Measurements from ENCODE around the gene CCDC70. TPM values are rescaled to one million over a fixed set of nuclear protein-coding genes. Genes with fewer than 3 reads are reported as not detected.

Gene CCDC70
- total RNA-seq, 1 experiment from 2014 or later, result not detected

- no peaks in the 10 kb centered on the region for H3K9me3 ChIP-seq (ENCODE audit: low read length)
- no peaks in the 10 kb centered on the region for H3K79me2 ChIP-seq (ENCODE audit: low read length)
- peak within 1 kb of the TSS; percentile 27; the same call in 1 of the 2 replicates for H3K9ac ChIP-seq (ENCODE audit: low read length)
- no peaks in the 10 kb centered on the region for H4K20me1 ChIP-seq (ENCODE audit: insufficient read depth, low read depth, low read length)
- peak; percentile 71 for DNase-seq
- H3K4me2 ChIP-seq (ENCODE audit: low read depth, low read length, poor library complexity, severe bottlenecking), result peak within 1 kb of the TSS; percentile 54
- H3K27me3 ChIP-seq (ENCODE audit: low read length), result no peaks in the 10 kb centered on the region
- peak within 1 kb of the TSS; percentile 27; the same call in 1 of the 2 replicates for H3K4me3 ChIP-seq (ENCODE audit: low read length)
- H3K27ac ChIP-seq (ENCODE audit: low read length), result no peak within 1 kb of the TSS
- no peaks in the 10 kb centered on the region for H3K9me2 ChIP-seq (replicated peaks; ENCODE audit: insufficient read depth, low read length)
- H2AFZ ChIP-seq (ENCODE audit: low read length), result peak within 1 kb of the TSS; percentile 39
- H3K36me3 ChIP-seq (ENCODE audit: insufficient read depth, low read length), result no peaks in the 10 kb centered on the region
- peaks cover 37% of the 10 kb centered on the region for H3K4me1 ChIP-seq (ENCODE audit: low read length)
These were observed 16.8 kb upstream of the CCDC70 start, which contains the start of gene TMEM272 for GRCh38 chr13:51844862-51845573. TMEM272 (minus strand) TSS chr13:51845177; CDS start chr13:51838530, 6,647 bp downstream.

GRCh38 chr13:51845574-51846318 is 16.0 kb upstream of the CCDC70 start:
- Histone ChIP-seq H3K9ac (ENCODE audit: low read length) (no peak overlapping the region), H3K27me3 (ENCODE audit: low read length) (no peaks in the 10 kb centered on the region), H3K36me3 (ENCODE audit: insufficient read depth, low read length) (no peaks in the 10 kb centered on the region), H3K79me2 (ENCODE audit: low read length) (no peaks in the 10 kb centered on the region), H2AFZ (ENCODE audit: low read length) (no peak overlapping the region), H3K4me1 (ENCODE audit: low read length) (peaks cover 36% of the 10 kb centered on the region), H3K9me2 (replicated peaks; ENCODE audit: insufficient read depth, low read length) (no peaks in the 10 kb centered on the region), H3K27ac (ENCODE audit: low read length) (no peak overlapping the region), H4K20me1 (ENCODE audit: insufficient read depth, low read depth, low read length) (no peaks in the 10 kb centered on the region), H3K9me3 (ENCODE audit: low read length) (no peaks in the 10 kb centered on the region), H3K4me2 (ENCODE audit: low read depth, low read length, poor library complexity, severe bottlenecking) (no peak overlapping the region), H3K4me3 (ENCODE audit: low read length) (no peak overlapping the region)
- no peak for DNase-seq

GRCh38 chr13:51846756-51847155 is 15.0 kb upstream of the CCDC70 start:
- no peak overlapping the region for H3K4me2 ChIP-seq (ENCODE audit: low read depth, low read length, poor library complexity, severe bottlenecking)
- no peak overlapping the region for H2AFZ ChIP-seq (ENCODE audit: low read length)
- no peaks in the 10 kb centered on the region for H3K36me3 ChIP-seq (ENCODE audit: insufficient read depth, low read length)
- no peaks in the 10 kb centered on the region for H3K27me3 ChIP-seq (ENCODE audit: low read length)
- no peak overlapping the region for H3K27ac ChIP-seq (ENCODE audit: low read length)
- no peak for DNase-seq
- H4K20me1 ChIP-seq (ENCODE audit: insufficient read depth, low read depth, low read length), result no peaks in the 10 kb centered on the region
- H3K79me2 ChIP-seq (ENCODE audit: low read length), result no peaks in the 10 kb centered on the region
- no peaks in the 10 kb centered on the region for H3K9me3 ChIP-seq (ENCODE audit: low read length)
- H3K9ac ChIP-seq (ENCODE audit: low read length), result no peak overlapping the region
- peaks cover 26% of the 10 kb centered on the region for H3K4me1 ChIP-seq (ENCODE audit: low read length)
- H3K4me3 ChIP-seq (ENCODE audit: low read length), result no peak overlapping the region
- no peaks in the 10 kb centered on the region for H3K9me2 ChIP-seq (replicated peaks; ENCODE audit: insufficient read depth, low read length)

GRCh38 chr13:51848674-51849073 is 13.1 kb upstream of the CCDC70 start:
- H2AFZ ChIP-seq (ENCODE audit: low read length), result no peak overlapping the region
- H3K27ac ChIP-seq (ENCODE audit: low read length), result no peak overlapping the region
- no peaks in the 10 kb centered on the region for H3K79me2 ChIP-seq (ENCODE audit: low read length)
- no peak for DNase-seq
- H3K9ac ChIP-seq (ENCODE audit: low read length), result no peak overlapping the region
- peaks cover 22% of the 10 kb centered on the region for H3K4me1 ChIP-seq (ENCODE audit: low read length)
- H4K20me1 ChIP-seq (ENCODE audit: insufficient read depth, low read depth, low read length), result no peaks in the 10 kb centered on the region
- H3K9me3 ChIP-seq (ENCODE audit: low read length), result no peaks in the 10 kb centered on the region
- no peaks in the 10 kb centered on the region for H3K27me3 ChIP-seq (ENCODE audit: low read length)
- no peak overlapping the region for H3K4me3 ChIP-seq (ENCODE audit: low read length)
- no peak overlapping the region for H3K4me2 ChIP-seq (ENCODE audit: low read depth, low read length, poor library complexity, severe bottlenecking)
- H3K9me2 ChIP-seq (replicated peaks; ENCODE audit: insufficient read depth, low read length), result no peaks in the 10 kb centered on the region
- no peaks in the 10 kb centered on the region for H3K36me3 ChIP-seq (ENCODE audit: insufficient read depth, low read length)

- Histone ChIP-seq H2AFZ (ENCODE audit: low read length) (no peak overlapping the region), H3K4me1 (ENCODE audit: low read length) (peaks cover 22% of the 10 kb centered on the region), H4K20me1 (ENCODE audit: insufficient read depth, low read depth, low read length) (no peaks in the 10 kb centered on the region)
These were observed 12.3 kb upstream of the CCDC70 start for GRCh38 chr13:51849145-51850101.

GRCh38 chr13:51856027-51856736 is 5.6 kb upstream of the CCDC70 start:
- Histone ChIP-seq H3K9me2 (replicated peaks; ENCODE audit: insufficient read depth, low read length) (no peaks in the 10 kb centered on the region), H3K9ac (ENCODE audit: low read length) (no peak overlapping the region), H3K36me3 (ENCODE audit: insufficient read depth, low read length) (no peaks in the 10 kb centered on the region), H3K79me2 (ENCODE audit: low read length) (no peaks in the 10 kb centered on the region), H3K27ac (ENCODE audit: low read length) (no peak overlapping the region), H3K27me3 (ENCODE audit: low read length) (no peaks in the 10 kb centered on the region), H2AFZ (ENCODE audit: low read length) (no peak overlapping the region), H3K4me2 (ENCODE audit: low read depth, low read length, poor library complexity, severe bottlenecking) (no peak overlapping the region), H3K4me1 (ENCODE audit: low read length) (peaks cover 5% of the 10 kb centered on the region; the same call in 1 of the 2 replicates), H3K4me3 (ENCODE audit: low read length) (no peak overlapping the region), H4K20me1 (ENCODE audit: insufficient read depth, low read depth, low read length) (no peaks in the 10 kb centered on the region), H3K9me3 (ENCODE audit: low read length) (no peaks in the 10 kb centered on the region)
- DNase-seq, result no peak

More at GRCh38 chr13:51849145-51850101, 12.3 kb upstream of the CCDC70 start:
- Histone ChIP-seq H3K4me2 (ENCODE audit: low read depth, low read length, poor library complexity, severe bottlenecking) (no peak overlapping the region), H3K36me3 (ENCODE audit: insufficient read depth, low read length) (no peaks in the 10 kb centered on the region), H3K79me2 (ENCODE audit: low read length) (no peaks in the 10 kb centered on the region), H3K27me3 (ENCODE audit: low read length) (no peaks in the 10 kb centered on the region), H3K9me3 (ENCODE audit: low read length) (no peaks in the 10 kb centered on the region), H3K4me3 (ENCODE audit: low read length) (no peak overlapping the region), H3K9ac (ENCODE audit: low read length) (no peak overlapping the region), H3K9me2 (replicated peaks; ENCODE audit: insufficient read depth, low read length) (no peaks in the 10 kb centered on the region), H3K27ac (ENCODE audit: low read length) (no peak overlapping the region)
- peak; percentile 75 for DNase-seq

GRCh38 chr13:51856998-51857397 is 4.8 kb upstream of the CCDC70 start:
- DNase-seq, result no peak
- Histone ChIP-seq H3K4me2 (ENCODE audit: low read depth, low read length, poor library complexity, severe bottlenecking) (no peak overlapping the region), H3K27ac (ENCODE audit: low read length) (no peak overlapping the region), H3K9ac (ENCODE audit: low read length) (no peak overlapping the region), H4K20me1 (ENCODE audit: insufficient read depth, low read depth, low read length) (no peaks in the 10 kb centered on the region), H3K9me2 (replicated peaks; ENCODE audit: insufficient read depth, low read length) (no peaks in the 10 kb centered on the region), H3K4me3 (ENCODE audit: low read length) (no peak overlapping the region), H3K9me3 (ENCODE audit: low read length) (no peaks in the 10 kb centered on the region), H3K79me2 (ENCODE audit: low read length) (no peaks in the 10 kb centered on the region), H3K4me1 (ENCODE audit: low read length) (peaks cover 5% of the 10 kb centered on the region; the same call in 1 of the 2 replicates), H3K36me3 (ENCODE audit: insufficient read depth, low read length) (no peaks in the 10 kb centered on the region), H2AFZ (ENCODE audit: low read length) (no peak overlapping the region), H3K27me3 (ENCODE audit: low read length) (no peaks in the 10 kb centered on the region)
